OCI-LY7 (cell line): ENCODE data around the gene ADM2. TPM values are rescaled to one million over a fixed set of nuclear protein-coding genes. Genes with fewer than 3 reads are reported as not detected.

Source experiments
- BruUV-seq: library from RNA; stranded (reverse); fragments of 400-500 nt; replicated peaks from 2 replicates; lab custom pipeline; 2021; lab: Mats Ljungman, UMichigan
- CTCF ChIA-PET: fragments of 300-600 bp; sonication (Branson Sonifier 250); formaldehyde crosslinking; loops from one replicate; lab custom pipeline; 2022; ENCODE audit warnings: antibody characterized with exemption; ENCODE audit not compliant: unreplicated experiment; lab: Charles Lee
- POLR2A ChIA-PET: fragments of 300-600 bp; sonication (Branson Sonifier 250); formaldehyde crosslinking; loops from one replicate; lab custom pipeline; 2022; ENCODE audit warnings: antibody characterized with exemption; lab: Charles Lee
- DNase-seq: peaks from one replicate; pipeline ENCODE4 v3.0.0-alpha.2; 2015; ENCODE audit warnings: low spot score
- H2AFZ ChIP-seq: fragments of 200-600 bp; sonication (generic), shearing (Covaris generic); 2 replicates; pipeline ENCODE4 v1.6.1; 2014; ENCODE audit warnings: mild to moderate bottlenecking, antibody characterized with exemption, low read length, moderate library complexity
- H3K27ac ChIP-seq: fragments of 200-600 bp; sonication (generic); 2 replicates; pipeline ENCODE4 v1.5.1; 2014; ENCODE audit warnings: mixed run types, low read depth, mild to moderate bottlenecking, moderate library complexity, low read length, inconsistent platforms; ENCODE audit not compliant: poor library complexity, severe bottlenecking
- H3K36me3 ChIP-seq: fragments of 200-600 bp; sonication (generic); 2 replicates; pipeline ENCODE4 v1.6.1; 2014; ENCODE audit warnings: mild to moderate bottlenecking, antibody characterized with exemption, low read length, moderate library complexity, mixed read lengths; ENCODE audit not compliant: insufficient read depth
- H3K4me1 ChIP-seq: fragments of 200-600 bp; sonication (generic); 2 replicates; pipeline ENCODE4 v1.5.1; 2014; ENCODE audit warnings: mild to moderate bottlenecking, low read length; ENCODE audit not compliant: insufficient read depth, poor library complexity, severe bottlenecking
- H3K4me2 ChIP-seq: fragments of 200-600 bp; sonication (generic); 2 replicates; pipeline ENCODE4 v1.6.1; 2014; ENCODE audit warnings: mild to moderate bottlenecking, low read length
- H3K4me3 ChIP-seq: fragments of 200-600 bp; sonication (generic); 2 replicates; pipeline ENCODE4 v1.5.1; 2014; ENCODE audit warnings: mild to moderate bottlenecking, low read depth, low read length; ENCODE audit not compliant: poor library complexity, severe bottlenecking
- H3K79me2 ChIP-seq: fragments of 200-600 bp; sonication (generic); 2 replicates; pipeline ENCODE4 v1.6.1; 2016; ENCODE audit warnings: low read depth, mild to moderate bottlenecking, low read length, moderate library complexity, mixed read lengths; ENCODE audit not compliant: insufficient read depth
- H3K9me2 ChIP-seq: fragments of 200-600 bp; sonication (generic); 2 replicates; pipeline ENCODE4 v1.6.1; 2016; ENCODE audit warnings: mild to moderate bottlenecking, low read length, mixed read lengths; ENCODE audit not compliant: insufficient read depth
- H3K9me3 ChIP-seq: fragments of 200-600 bp; sonication (generic); 2 replicates; pipeline ENCODE4 v1.6.1; 2014; ENCODE audit warnings: mild to moderate bottlenecking, mixed run types, low read length, mixed read lengths
- H4K20me1 ChIP-seq: fragments of 200-600 bp; sonication (generic); 2 replicates; pipeline ENCODE4 v1.6.1; 2014; ENCODE audit warnings: mild to moderate bottlenecking, antibody characterized with exemption, low read length, moderate library complexity, mixed read lengths; ENCODE audit not compliant: insufficient read depth
- CTCF ChIP-seq: fragments of 200-600 bp; sonication (generic); conservative IDR thresholded peaks from 2 replicates; pipeline ENCODE4 v1.5.1; 2014; ENCODE audit warnings: mild to moderate bottlenecking, antibody characterized with exemption, low read length, moderate library complexity, mixed read lengths
- EZH2phosphoT487 ChIP-seq: fragments of 200-600 bp; sonication (generic); IDR thresholded peaks from 2 replicates; pipeline ENCODE4 v1.6.1; 2018; ENCODE audit warnings: low read depth, borderline replicate concordance, mild to moderate bottlenecking, mixed run types, antibody characterized with exemption, low read length, moderate library complexity, mixed read lengths
- intact Hi-C: fragments of 100-400 bp; cut with micrococcal nuclease; formaldehyde crosslinking; loops from one replicate; pipeline ENCODE4 v1.10.0; 2022; ENCODE audit not compliant: unreplicated experiment
- total RNA-seq, 2 experiments: library from RNA; depleted of rRNA in 1 of 2; stranded (reverse); fragments of >200 nt in 1 of 2; shearing (Covaris generic) in 1 of 2; gene quantifications; 2 replicates each; pipeline ENCODE4 v1.2.3, GENCODE V29; 2014 to 2022

ADM2 gene
- total RNA-seq, 2 experiments from 2014 or later, result 4.3 to 7.9 TPM

- no peak for DNase-seq
- Histone ChIP-seq H3K4me2 (peak overlapping the region; percentile 86), H2AFZ (peak overlapping the region; percentile 31; the same call in 1 of the 2 replicates), H3K9me3 (no peaks in the 10 kb centered on the region), H3K4me3 (peak overlapping the region; percentile 77), H3K79me2 (peaks cover 4% of the 10 kb centered on the region; the same call in 1 of the 2 replicates), H3K9me2 (no peaks in the 10 kb centered on the region), H3K27ac (peak overlapping the region; percentile 92), H4K20me1 (no peaks in the 10 kb centered on the region), H3K36me3 (peaks cover 43% of the 10 kb centered on the region), H3K4me1 (peaks cover 27% of the 10 kb centered on the region)
- intact Hi-C loops, result loop anchor here (1.0 to 5.0 kb wide), 5 partner anchors 17 to 283 kb away; partner anchors contain the start of genes NCAPH2 and SYCE3
- no TSS peak for BruUV-seq
- POLR2A ChIA-PET, result interaction anchor here (0.6 to 3.3 kb wide), 9 partner anchors 9 to 283 kb away, joined by 3 to 33 read pairs (median 4); partner anchors contain the start of genes LMF2 and NCAPH2
- TF ChIP-seq EZH2phosphoT487, result no peak
- TF ChIP-seq CTCF, result no peak; the same call in 1 of the 2 replicates
- CTCF ChIA-PET, result interaction anchor here (0.5 to 1.6 kb wide), 10 partner anchors 13 to 273 kb away, joined by 3 to 9 read pairs (median 5); partner anchors contain the start of genes LMF2 and NCAPH2
Observed at GRCh38 chr22:50525858-50526107, 44.4 kb downstream of the ADM2 start.

- Histone ChIP-seq H3K36me3 (peaks cover 38% of the 10 kb centered on the region), H3K4me3 (peak overlapping the region; percentile 77), H3K4me2 (peak overlapping the region; percentile 86), H3K9me2 (no peaks in the 10 kb centered on the region), H3K9me3 (no peaks in the 10 kb centered on the region), H3K27ac (peak overlapping the region; percentile 92), H3K79me2 (peaks cover 4% of the 10 kb centered on the region; the same call in 1 of the 2 replicates), H3K4me1 (peaks cover 31% of the 10 kb centered on the region), H2AFZ (peak overlapping the region; percentile 31; the same call in 1 of the 2 replicates), H4K20me1 (no peaks in the 10 kb centered on the region)
- TF ChIP-seq EZH2phosphoT487 (no peak), CTCF (peak; percentile 78)
- no TSS peak for BruUV-seq
- POLR2A ChIA-PET, result interaction anchor here (0.6 to 3.3 kb wide), 9 partner anchors 9 to 284 kb away, joined by 3 to 33 read pairs (median 4); partner anchors contain the start of genes LMF2 and NCAPH2
- intact Hi-C loops, result loop anchor here (2.0 to 5.0 kb wide), 3 partner anchors 37 to 284 kb away; partner anchors contain the start of gene SYCE3
- CTCF ChIA-PET, result interaction anchor here (0.5 to 1.6 kb wide), 9 partner anchors 13 to 271 kb away, joined by 3 to 9 read pairs (median 5); partner anchors contain the start of genes LMF2 and NCAPH2
- DNase-seq, result peak; percentile 85
Observed at GRCh38 chr22:50526108-50526833, 44.9 kb downstream of the ADM2 start.
